ENCODE data around the gene CEP57L1. TPM values are rescaled to one million over a fixed set of nuclear protein-coding genes. Genes with fewer than 3 reads are reported as not detected.

Gene CEP57L1
- total RNA-seq, 4 donors from 2014 or later = 20.4 to 30.1 (median 26.1) TPM

DNA sequence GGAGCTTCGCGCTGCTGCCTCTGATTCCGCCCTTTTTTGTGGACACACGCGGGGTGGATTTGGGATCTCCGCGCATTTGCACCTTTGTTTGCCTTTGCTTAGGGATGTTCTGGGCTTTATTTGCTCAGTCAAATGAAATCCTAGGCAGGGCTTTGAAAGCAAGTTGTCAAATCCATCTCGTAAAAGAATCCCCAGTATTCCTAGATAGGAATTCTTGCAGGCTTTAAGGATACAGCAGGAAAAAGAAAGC is 453 bp downstream of the CEP57L1 start:
- TF ChIP-seq, protein P1, sequence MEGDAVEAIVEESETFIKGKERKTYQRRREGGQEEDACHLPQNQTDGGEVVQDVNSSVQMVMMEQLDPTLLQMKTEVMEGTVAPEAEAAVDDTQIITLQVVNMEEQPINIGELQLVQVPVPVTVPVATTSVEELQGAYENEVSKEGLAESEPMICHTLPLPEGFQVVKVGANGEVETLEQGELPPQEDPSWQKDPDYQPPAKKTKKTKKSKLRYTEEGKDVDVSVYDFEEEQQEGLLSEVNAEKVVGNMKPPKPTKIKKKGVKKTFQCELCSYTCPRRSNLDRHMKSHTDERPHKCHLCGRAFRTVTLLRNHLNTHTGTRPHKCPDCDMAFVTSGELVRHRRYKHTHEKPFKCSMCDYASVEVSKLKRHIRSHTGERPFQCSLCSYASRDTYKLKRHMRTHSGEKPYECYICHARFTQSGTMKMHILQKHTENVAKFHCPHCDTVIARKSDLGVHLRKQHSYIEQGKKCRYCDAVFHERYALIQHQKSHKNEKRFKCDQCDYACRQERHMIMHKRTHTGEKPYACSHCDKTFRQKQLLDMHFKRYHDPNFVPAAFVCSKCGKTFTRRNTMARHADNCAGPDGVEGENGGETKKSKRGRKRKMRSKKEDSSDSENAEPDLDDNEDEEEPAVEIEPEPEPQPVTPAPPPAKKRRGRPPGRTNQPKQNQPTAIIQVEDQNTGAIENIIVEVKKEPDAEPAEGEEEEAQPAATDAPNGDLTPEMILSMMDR (IDR thresholded peaks at IDR 0.05; ENCODE audit: low read depth) = no peak

DNA sequence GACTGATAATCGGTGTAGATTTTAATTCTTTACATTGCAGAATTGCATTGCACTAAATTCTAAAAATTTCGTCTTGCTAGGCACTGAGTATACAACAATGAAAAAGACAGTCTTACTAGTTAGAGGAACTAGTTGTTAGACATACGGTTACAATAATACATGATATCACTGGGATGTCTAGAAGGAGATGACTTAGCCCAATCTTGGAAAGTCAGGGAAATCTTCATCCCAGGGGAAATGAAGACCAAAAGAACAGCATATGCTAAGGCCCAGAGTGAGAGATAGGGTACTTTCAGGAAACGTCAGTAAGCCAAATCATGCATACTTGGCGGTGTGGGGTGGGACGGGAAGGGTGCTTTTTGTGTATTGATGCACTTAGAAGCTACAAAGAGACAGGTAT is 901 bp downstream of the CEP57L1 start:
- TF ChIP-seq, protein P1 (IDR thresholded peaks at IDR 0.05; ENCODE audit: low read depth) = no peak

DNA sequence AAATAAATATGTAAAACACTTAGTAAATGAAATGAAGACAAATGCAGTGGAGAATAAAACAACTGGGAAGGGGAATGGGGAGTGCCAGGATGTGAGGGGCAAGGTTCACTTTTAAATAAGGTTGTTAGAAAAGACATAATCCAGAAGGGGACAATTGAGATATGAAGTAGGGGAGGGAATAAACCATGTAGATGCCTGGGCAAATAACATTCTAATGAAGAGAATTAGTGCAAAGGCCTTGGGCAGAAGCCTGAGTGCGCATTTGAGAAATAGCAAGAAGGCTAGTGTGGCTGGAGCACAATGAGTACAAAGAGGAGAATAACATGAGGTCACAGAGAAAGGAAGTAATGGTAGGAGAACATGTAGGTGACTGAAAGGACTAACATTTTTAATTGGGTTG is 2.4 kb downstream of the CEP57L1 start:
- TF ChIP-seq, protein P1 (IDR thresholded peaks at IDR 0.05; ENCODE audit: low read depth) = no peak

DNA sequence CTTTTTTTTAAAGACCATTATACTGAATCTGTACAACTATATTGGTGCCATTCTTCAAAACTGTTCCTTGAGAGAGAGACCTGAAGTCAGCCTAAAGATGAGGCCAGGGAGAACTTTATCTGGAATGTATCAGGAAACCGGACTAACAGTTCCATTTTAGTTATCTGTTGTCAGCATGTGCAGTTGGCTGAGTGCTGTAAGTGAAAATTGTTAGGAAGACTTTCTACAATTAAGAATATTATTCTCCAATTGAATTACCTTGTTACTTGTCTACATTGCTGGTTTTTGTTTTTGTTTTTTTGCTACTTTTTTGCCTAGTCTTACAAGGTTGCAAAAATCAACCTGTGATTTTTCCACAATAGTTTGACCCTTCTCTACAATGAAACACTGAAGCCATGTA is 7.5 kb downstream of the CEP57L1 start:
- TF ChIP-seq, protein P1 (IDR thresholded peaks at IDR 0.05; ENCODE audit: low read depth) = no peak

DNA sequence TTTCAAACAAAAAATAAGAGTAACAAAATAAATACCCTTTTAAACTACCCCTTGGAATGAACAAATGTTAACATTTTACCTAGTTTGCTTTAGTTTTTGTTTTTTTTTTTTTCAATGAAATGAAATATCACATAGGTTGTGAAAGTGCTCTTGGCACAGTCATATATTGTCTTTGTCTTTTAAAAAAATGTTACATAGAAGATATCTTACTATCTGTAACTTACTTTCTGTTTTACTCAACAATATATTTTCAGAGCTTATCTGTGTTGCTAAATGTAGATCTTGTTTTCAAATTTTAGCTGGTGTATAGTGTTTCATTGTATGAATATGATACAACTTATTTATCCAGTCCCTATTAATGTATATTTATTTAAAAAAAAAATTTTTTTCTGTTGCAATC is 8.6 kb downstream of the CEP57L1 start:
- TF ChIP-seq, protein P1 (IDR thresholded peaks at IDR 0.05; ENCODE audit: low read depth) = no peak

DNA sequence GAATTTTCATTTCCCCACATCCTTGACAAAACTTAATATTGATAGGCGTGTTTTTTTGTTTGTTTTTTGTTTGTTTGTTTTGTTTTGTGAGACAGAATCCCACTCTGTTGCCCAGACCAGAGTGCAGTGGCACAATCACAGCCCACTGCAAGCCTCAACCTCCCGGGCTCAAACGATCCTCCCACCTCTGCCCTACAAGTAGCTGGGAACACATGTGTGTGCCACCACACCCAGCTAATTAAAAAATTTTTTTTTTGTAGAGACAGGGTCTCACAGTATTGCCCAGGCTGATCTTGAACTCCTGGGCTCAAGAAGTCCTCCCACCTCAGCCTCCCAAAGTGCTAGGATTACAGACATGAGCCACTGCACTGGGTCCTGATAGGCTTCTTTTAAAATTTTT is 9.2 kb downstream of the CEP57L1 start:
- TF ChIP-seq, protein P1 (IDR thresholded peaks at IDR 0.05; ENCODE audit: low read depth) = no peak

DNA sequence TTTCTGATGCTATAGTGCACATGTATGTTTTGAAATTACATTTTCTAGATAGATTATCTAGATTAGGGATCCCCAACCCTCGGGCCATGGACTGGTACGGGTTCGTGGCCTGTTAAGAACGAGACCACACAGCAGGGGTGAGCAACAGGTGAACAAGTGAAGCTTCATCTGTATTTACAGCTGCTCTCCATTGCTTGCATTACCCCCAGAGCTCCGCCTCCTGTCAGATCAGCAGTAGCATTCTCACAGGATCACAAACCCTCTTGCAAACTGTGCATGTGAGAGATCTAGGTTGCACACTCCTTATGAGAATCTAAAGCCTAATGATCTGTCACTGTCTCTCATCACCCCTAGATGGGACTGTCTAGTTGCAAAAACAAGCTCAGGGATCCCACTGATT is 10.4 kb downstream of the CEP57L1 start:
- TF ChIP-seq, protein P1 (IDR thresholded peaks at IDR 0.05; ENCODE audit: low read depth) = no peak

Measured in subcutaneous adipose tissue (tissue), 4 donors.